ENCODE data around the gene FMN2. TPM values are rescaled to one million over a fixed set of nuclear protein-coding genes. Genes with fewer than 3 reads are reported as not detected.

The FMN2 gene
- total RNA-seq, 1 donor from 2014 or later = 3.5 TPM

DNA sequence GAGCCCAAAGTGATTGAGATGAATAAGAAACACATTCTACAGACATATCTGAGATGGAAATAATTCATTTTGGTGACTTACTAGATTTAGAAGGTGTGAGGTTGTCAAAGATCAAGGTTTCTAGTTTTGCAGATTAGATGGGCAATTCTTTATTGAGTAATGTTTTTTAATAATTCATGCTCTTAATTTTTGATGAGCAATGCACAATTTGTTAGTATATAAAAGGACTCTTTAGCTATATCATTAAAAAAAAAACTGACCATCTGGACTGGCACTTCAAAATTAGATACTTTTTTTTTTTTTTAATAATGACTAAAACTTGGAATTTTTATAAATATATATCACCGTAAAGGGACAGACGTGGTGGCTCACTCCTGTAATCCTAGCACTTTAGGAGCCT is 63.9 kb downstream of the FMN2 start:
- H3K4me3 Mint-ChIP-seq (ENCODE audit: unreplicated experiment) = no peak overlapping the region
- H3K4me1 Mint-ChIP-seq (ENCODE audit: low read depth) = no peaks in the 10 kb centered on the region
- H3K27me3 Mint-ChIP-seq (ENCODE audit: low read depth) = no peaks in the 10 kb centered on the region
- TF ChIP-seq, protein P1, sequence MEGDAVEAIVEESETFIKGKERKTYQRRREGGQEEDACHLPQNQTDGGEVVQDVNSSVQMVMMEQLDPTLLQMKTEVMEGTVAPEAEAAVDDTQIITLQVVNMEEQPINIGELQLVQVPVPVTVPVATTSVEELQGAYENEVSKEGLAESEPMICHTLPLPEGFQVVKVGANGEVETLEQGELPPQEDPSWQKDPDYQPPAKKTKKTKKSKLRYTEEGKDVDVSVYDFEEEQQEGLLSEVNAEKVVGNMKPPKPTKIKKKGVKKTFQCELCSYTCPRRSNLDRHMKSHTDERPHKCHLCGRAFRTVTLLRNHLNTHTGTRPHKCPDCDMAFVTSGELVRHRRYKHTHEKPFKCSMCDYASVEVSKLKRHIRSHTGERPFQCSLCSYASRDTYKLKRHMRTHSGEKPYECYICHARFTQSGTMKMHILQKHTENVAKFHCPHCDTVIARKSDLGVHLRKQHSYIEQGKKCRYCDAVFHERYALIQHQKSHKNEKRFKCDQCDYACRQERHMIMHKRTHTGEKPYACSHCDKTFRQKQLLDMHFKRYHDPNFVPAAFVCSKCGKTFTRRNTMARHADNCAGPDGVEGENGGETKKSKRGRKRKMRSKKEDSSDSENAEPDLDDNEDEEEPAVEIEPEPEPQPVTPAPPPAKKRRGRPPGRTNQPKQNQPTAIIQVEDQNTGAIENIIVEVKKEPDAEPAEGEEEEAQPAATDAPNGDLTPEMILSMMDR (IDR thresholded peaks at IDR 0.05) = no peak
- no peaks in the 10 kb centered on the region for H3K36me3 Mint-ChIP-seq (ENCODE audit: low read depth)
- no peak for DNase-seq (ENCODE audit: low spot score)
- peaks cover 6% of the 10 kb centered on the region for H3K9me3 Mint-ChIP-seq (ENCODE audit: low read depth)
- no peak overlapping the region for H3K27ac Mint-ChIP-seq (ENCODE audit: unreplicated experiment)

DNA sequence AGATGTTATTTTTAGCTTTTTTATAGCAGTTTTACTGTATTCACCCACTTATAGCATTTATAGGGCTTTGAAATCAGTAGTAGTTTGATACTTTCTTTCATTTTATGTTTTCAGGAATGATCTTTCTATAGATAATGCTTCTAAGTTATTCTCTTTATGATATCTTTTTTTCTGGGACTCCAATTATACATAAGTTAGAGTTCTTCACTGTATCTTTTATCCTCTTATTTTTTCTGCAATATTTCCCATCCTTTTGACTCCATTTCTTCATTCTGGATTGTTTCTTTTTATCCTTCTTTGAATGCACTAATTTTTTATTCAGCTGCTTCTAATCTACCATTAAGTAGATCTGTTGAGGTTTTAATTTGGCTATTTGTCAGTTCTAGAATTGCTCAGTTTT is 73.1 kb downstream of the FMN2 start:
- TF ChIP-seq, protein P1 (IDR thresholded peaks at IDR 0.05) = no peak
- no peaks in the 10 kb centered on the region for H3K4me1 Mint-ChIP-seq (ENCODE audit: low read depth)
- H3K9me3 Mint-ChIP-seq (ENCODE audit: low read depth) = peaks cover 19% of the 10 kb centered on the region
- peaks cover 3% of the 10 kb centered on the region for H3K36me3 Mint-ChIP-seq (ENCODE audit: low read depth)
- no peak for DNase-seq (ENCODE audit: low spot score)
- no peak overlapping the region for H3K4me3 Mint-ChIP-seq (ENCODE audit: unreplicated experiment)
- no peaks in the 10 kb centered on the region for H3K27me3 Mint-ChIP-seq (ENCODE audit: low read depth)
- no peak overlapping the region for H3K27ac Mint-ChIP-seq (ENCODE audit: unreplicated experiment)

DNA sequence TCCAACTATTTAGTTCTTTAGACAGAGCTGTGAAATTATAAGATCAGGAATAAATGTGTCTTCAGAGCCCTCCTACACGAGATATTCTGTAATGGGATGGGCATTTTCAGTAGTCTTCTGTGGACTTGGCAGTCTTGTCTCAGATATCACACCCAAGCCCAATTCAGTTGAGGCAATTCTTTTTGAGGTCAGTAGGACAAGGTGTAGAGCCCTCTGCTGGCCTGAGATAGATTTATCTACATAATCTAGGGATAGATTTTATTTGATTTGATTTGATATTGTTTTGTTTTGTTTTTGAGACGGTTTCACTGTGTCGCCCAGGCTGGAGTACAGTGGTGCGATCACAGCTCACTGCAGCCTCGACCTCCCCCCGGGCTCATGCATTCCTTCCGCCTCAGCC is 77.5 kb downstream of the FMN2 start:
- Mint-ChIP-seq H3K27ac (ENCODE audit: unreplicated experiment) (no peak overlapping the region), H3K36me3 (ENCODE audit: low read depth) (peaks cover 1% of the 10 kb centered on the region), H3K4me1 (ENCODE audit: low read depth) (peaks cover 3% of the 10 kb centered on the region), H3K4me3 (ENCODE audit: unreplicated experiment) (no peak overlapping the region), H3K27me3 (ENCODE audit: low read depth) (no peaks in the 10 kb centered on the region), H3K9me3 (ENCODE audit: low read depth) (peaks cover 15% of the 10 kb centered on the region)
- TF ChIP-seq, protein P1 (IDR thresholded peaks at IDR 0.05) = peak; percentile 73
- DNase-seq (ENCODE audit: low spot score) = no peak

DNA sequence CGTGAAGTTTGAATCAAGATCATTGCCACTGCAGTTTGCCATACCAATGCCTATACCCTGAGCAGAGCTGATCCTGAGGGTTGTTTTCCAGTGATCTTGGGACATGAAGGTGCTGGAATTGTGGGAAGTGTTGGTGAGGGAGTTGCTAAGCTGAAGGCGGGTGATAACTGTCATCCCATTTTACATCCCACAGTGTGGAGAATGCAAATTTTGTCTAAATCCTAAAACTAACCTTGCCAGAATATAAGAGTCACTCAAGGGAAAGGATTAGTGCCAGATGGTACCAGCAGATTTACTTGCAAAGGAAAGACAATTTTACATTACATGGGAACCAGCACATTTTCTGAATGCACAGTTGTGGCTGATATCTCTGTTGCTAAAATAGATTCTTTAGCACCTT is 78.6 kb downstream of the FMN2 start:
- no peak for DNase-seq (ENCODE audit: low spot score)

DNA sequence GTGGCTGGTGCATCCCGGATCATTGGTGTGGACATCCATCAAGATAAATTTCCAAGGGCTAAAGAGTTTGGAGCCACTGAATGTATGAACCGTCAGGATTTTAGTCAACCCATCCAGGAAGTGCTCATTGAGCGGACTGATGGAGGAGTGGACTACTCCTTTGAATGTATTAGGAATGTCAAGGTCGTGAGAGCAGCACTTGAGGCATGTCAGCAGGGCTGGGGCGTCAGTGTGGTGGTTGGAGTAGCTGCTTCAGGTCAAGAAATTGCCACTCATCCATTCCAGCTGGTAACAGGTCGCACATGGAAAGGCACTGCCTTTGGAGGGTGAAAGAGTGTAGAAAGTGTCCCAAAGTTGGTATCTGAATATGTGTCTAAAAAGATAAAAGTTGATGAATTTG is 79.1 kb downstream of the FMN2 start:
- DNase-seq (ENCODE audit: low spot score) = no peak
- Mint-ChIP-seq H3K9me3 (ENCODE audit: low read depth) (peaks cover under 1% of the 10 kb centered on the region), H3K4me1 (ENCODE audit: low read depth) (peaks cover 3% of the 10 kb centered on the region), H3K27me3 (ENCODE audit: low read depth) (no peaks in the 10 kb centered on the region), H3K36me3 (ENCODE audit: low read depth) (no peaks in the 10 kb centered on the region), H3K4me3 (ENCODE audit: unreplicated experiment) (no peak overlapping the region), H3K27ac (ENCODE audit: unreplicated experiment) (no peak overlapping the region)
- TF ChIP-seq, protein P1 (IDR thresholded peaks at IDR 0.05) = no peak

More for the DNA sequence above, 78.6 kb downstream of the FMN2 start:
- TF ChIP-seq, protein P1 (IDR thresholded peaks at IDR 0.05) = no peak
- Mint-ChIP-seq H3K9me3 (ENCODE audit: low read depth) (peaks cover 5% of the 10 kb centered on the region), H3K27me3 (ENCODE audit: low read depth) (no peaks in the 10 kb centered on the region), H3K36me3 (ENCODE audit: low read depth) (no peaks in the 10 kb centered on the region), H3K4me3 (ENCODE audit: unreplicated experiment) (no peak overlapping the region), H3K27ac (ENCODE audit: unreplicated experiment) (no peak overlapping the region), H3K4me1 (ENCODE audit: low read depth) (peaks cover 3% of the 10 kb centered on the region)
